DND-41 (cell line): Measurements from ENCODE around the gene NTMT1.

ENCODE experiments used
- EZH2 ChIP-seq: IDR thresholded peaks from 3 replicates; pipeline ENCODE4 v1.6.1; 2012; ENCODE audit warnings: borderline replicate concordance, low read depth, mild to moderate bottlenecking, moderate library complexity, low read length, inconsistent platforms; ENCODE audit not compliant: severe bottlenecking
- TF ChIP-seq, protein P1 (sequence below): IDR thresholded peaks from 2 replicates; pipeline ENCODE4 v1.5.1; 2012; ENCODE audit warnings: borderline replicate concordance, low read length, moderate library complexity, mild to moderate bottlenecking; ENCODE audit not compliant: poor library complexity, severe bottlenecking; ENCODE audit errors: extremely low read depth

DNA sequence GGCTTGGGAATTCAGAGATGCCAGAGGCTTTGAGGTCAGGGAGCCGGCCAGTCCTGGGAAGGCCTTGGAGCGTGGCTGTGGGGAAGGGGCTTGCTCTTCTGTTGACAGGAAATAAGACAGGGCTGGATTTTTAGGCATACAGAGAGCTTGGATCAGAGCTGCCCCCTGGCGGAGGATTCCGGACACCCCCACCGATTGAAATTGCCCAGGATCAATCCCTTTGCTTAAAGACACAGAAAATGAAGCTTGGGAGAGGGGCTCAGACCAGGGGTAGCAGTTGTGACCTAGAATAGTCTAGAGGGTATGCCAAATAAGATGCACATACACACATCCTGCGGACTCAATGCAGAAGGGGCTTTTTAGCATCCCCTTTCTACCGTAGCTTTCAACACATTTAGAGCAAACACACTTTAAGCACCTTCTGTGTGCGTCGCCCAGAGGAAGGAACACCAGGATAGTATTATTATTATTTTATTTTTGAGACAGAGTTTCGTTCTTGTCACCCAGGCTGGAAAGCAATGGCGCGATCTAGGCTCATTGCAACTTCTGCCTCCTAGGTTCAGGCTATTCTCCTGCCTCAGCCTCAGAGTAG is 1.7 kb upstream of the NTMT1 start:
- TF ChIP-seq, protein P1, sequence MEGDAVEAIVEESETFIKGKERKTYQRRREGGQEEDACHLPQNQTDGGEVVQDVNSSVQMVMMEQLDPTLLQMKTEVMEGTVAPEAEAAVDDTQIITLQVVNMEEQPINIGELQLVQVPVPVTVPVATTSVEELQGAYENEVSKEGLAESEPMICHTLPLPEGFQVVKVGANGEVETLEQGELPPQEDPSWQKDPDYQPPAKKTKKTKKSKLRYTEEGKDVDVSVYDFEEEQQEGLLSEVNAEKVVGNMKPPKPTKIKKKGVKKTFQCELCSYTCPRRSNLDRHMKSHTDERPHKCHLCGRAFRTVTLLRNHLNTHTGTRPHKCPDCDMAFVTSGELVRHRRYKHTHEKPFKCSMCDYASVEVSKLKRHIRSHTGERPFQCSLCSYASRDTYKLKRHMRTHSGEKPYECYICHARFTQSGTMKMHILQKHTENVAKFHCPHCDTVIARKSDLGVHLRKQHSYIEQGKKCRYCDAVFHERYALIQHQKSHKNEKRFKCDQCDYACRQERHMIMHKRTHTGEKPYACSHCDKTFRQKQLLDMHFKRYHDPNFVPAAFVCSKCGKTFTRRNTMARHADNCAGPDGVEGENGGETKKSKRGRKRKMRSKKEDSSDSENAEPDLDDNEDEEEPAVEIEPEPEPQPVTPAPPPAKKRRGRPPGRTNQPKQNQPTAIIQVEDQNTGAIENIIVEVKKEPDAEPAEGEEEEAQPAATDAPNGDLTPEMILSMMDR: peak; percentile 80
- TF ChIP-seq EZH2: no peak
